Measurements from ENCODE around the gene SMPD3.

SMPD3 gene

GRCh38 chr16:68351463-68351862, 96.8 kb downstream of the SMPD3 start:
- DNase-seq, result no peak

GRCh38 chr16:68350813-68351350, 97.4 kb downstream of the SMPD3 start:
- DNase-seq, result no peak

GRCh38 chr16:68349838-68350410, 98.4 kb downstream of the SMPD3 start:
- no peak for DNase-seq

- no peak for DNase-seq
Measured at GRCh38 chr16:68348639-68349445, 99.5 kb downstream of the SMPD3 start.

GRCh38 chr16:68347605-68348004, 100.7 kb downstream of the SMPD3 start:
- DNase-seq, result no peak

- no peak for DNase-seq
Measured at GRCh38 chr16:68346892-68347480, 101.3 kb downstream of the SMPD3 start.

GRCh38 chr16:68345958-68346635, 102.2 kb downstream of the SMPD3 start:
- no peak for DNase-seq

- DNase-seq, result no peak
Measured at GRCh38 chr16:68345351-68345810, 102.9 kb downstream of the SMPD3 start.

GRCh38 chr16:68344252-68344651, 104.1 kb downstream of the SMPD3 start:
- no peak for DNase-seq

GRCh38 chr16:68343137-68343536, 105.2 kb downstream of the SMPD3 start:
- DNase-seq, result no peak

GRCh38 chr16:68342620-68343019, 105.7 kb downstream of the SMPD3 start:
- DNase-seq, result no peak

- no peak for DNase-seq
Measured at GRCh38 chr16:68339214-68339613, 109.1 kb downstream of the SMPD3 start.

GRCh38 chr16:68338326-68339119, 109.8 kb downstream of the SMPD3 start:
- no peak for DNase-seq

GRCh38 chr16:68335175-68335574, 113.1 kb downstream of the SMPD3 start:
- no peak for DNase-seq

- no peak for DNase-seq
Measured at GRCh38 chr16:68332411-68333121, 115.7 kb downstream of the SMPD3 start.

GRCh38 chr16:68331879-68332410, 116.4 kb downstream of the SMPD3 start:
- DNase-seq, result no peak

- DNase-seq, result no peak
Measured at GRCh38 chr16:68328860-68329390, 119.4 kb downstream of the SMPD3 start.

GRCh38 chr16:68328151-68328859, 120.0 kb downstream of the SMPD3 start:
- peak; percentile 84 for DNase-seq

GRCh38 chr16:68324780-68325357, 123.4 kb downstream of the SMPD3 start:
- DNase-seq, result no peak

- DNase-seq, result no peak
Measured at GRCh38 chr16:68324336-68324735, 124.0 kb downstream of the SMPD3 start.
